Liver (tissue), 9 donors: Measurements from ENCODE around the gene NKX1-1. TPM values are rescaled to one million over a fixed set of nuclear protein-coding genes. Genes with fewer than 3 reads are reported as not detected.

Experiments used
- DNase-seq: peaks from one replicate; pipeline ENCODE4 v3.0.0-alpha.2; 2017; ENCODE audit warnings: low spot score
- H3K27ac ChIP-seq, 2 donors: one replicate each; pipeline ENCODE4 v1.7.0; 2013; ENCODE audit warnings: inconsistent platforms in 2 of 2, low read length in 2 of 2, control low read depth in 1 of 2, low read depth in 1 of 2, mild to moderate bottlenecking in 1 of 2
- H3K27me3 ChIP-seq, 4 donors: one replicate each; pipeline versions ENCODE4 v1.6.1 to v1.7.0; 2013; ENCODE audit warnings: low read length in 3 of 4, inconsistent platforms in 1 of 4, mild to moderate bottlenecking in 1 of 4, moderate library complexity in 1 of 4; ENCODE audit not compliant: control insufficient read depth in 4 of 4, insufficient read depth in 4 of 4
- H3K36me3 ChIP-seq, 4 donors: one replicate each; pipeline versions ENCODE4 v1.6.1 to v1.7.0; 2013; ENCODE audit warnings: low read length in 3 of 4, mild to moderate bottlenecking in 3 of 4, low read depth in 1 of 4, moderate library complexity in 1 of 4; ENCODE audit not compliant: control insufficient read depth in 4 of 4, insufficient read depth in 3 of 4
- H3K4me1 ChIP-seq, 4 donors: one replicate each; pipeline versions ENCODE4 v1.6.1 to v1.7.0; 2013; ENCODE audit warnings: low read length in 3 of 4, mild to moderate bottlenecking in 3 of 4, moderate library complexity in 1 of 4; ENCODE audit not compliant: control insufficient read depth in 4 of 4, insufficient read depth in 4 of 4
- H3K4me3 ChIP-seq, 3 donors: one replicate each; pipeline versions ENCODE4 v1.6.1 to v1.7.0; 2013; ENCODE audit warnings: low read length in 3 of 3, control low read depth in 1 of 3, low read depth in 1 of 3, mild to moderate bottlenecking in 1 of 3
- H3K9ac ChIP-seq, 2 donors: one replicate each; pipeline ENCODE4 v1.7.0; 2013; ENCODE audit warnings: low read length in 2 of 2, mild to moderate bottlenecking in 2 of 2, moderate library complexity in 2 of 2, control low read depth in 1 of 2, low read depth in 1 of 2
- H3K9me3 ChIP-seq, 4 donors: one replicate each; pipeline versions ENCODE4 v1.6.1 to v1.7.0; 2013; ENCODE audit warnings: low read length in 3 of 4; ENCODE audit not compliant: control insufficient read depth in 4 of 4
- EGR1 ChIP-seq, 2 donors: IDR thresholded peaks; 2 replicates each; pipeline ENCODE4 v1.6.1; 2016 to 2018; ENCODE audit warnings: antibody characterized with exemption in 2 of 2, low read depth in 2 of 2
- FOXA1 ChIP-seq: IDR thresholded peaks from 2 replicates; pipeline ENCODE4 v1.6.1; 2016; ENCODE audit warnings: antibody characterized with exemption
- FOXA2 ChIP-seq: IDR thresholded peaks from 2 replicates; pipeline ENCODE4 v1.6.1; 2016; ENCODE audit warnings: antibody characterized with exemption
- GABPA ChIP-seq, 2 donors: IDR thresholded peaks in 1 of 2; conservative IDR thresholded peaks in 1 of 2; 2 replicates each; pipeline ENCODE4 v1.6.1; 2016; ENCODE audit warnings: antibody characterized with exemption in 2 of 2, mild to moderate bottlenecking in 1 of 2, moderate library complexity in 1 of 2
- HNF4A ChIP-seq, 2 donors: conservative IDR thresholded peaks; 2 replicates each; pipeline ENCODE4 v1.6.1; 2016; ENCODE audit warnings: antibody characterized with exemption in 2 of 2, mild to moderate bottlenecking in 2 of 2
- HNF4G ChIP-seq: IDR thresholded peaks from 2 replicates; pipeline ENCODE4 v1.6.1; 2016; ENCODE audit warnings: antibody characterized with exemption
- JUND ChIP-seq, 2 donors: IDR thresholded peaks; 2 replicates each; pipeline ENCODE4 v1.6.1; 2016; ENCODE audit warnings: antibody characterized with exemption in 2 of 2
- NR2F2 ChIP-seq: IDR thresholded peaks from 2 replicates; pipeline ENCODE4 v1.6.1; 2016; ENCODE audit warnings: antibody characterized with exemption
- RAD21 ChIP-seq, 2 donors: IDR thresholded peaks; 2 replicates each; pipeline ENCODE4 v1.6.1; 2016; ENCODE audit warnings: antibody characterized with exemption in 2 of 2, mild to moderate bottlenecking in 2 of 2
- RXRA ChIP-seq, 2 donors: IDR thresholded peaks; 2 replicates each; pipeline ENCODE4 v1.6.1; 2017 to 2018; ENCODE audit warnings: antibody characterized with exemption in 2 of 2, mild to moderate bottlenecking in 1 of 2
- SP1 ChIP-seq: IDR thresholded peaks from 2 replicates; pipeline ENCODE4 v1.6.1; 2018; ENCODE audit warnings: antibody characterized with exemption, mild to moderate bottlenecking
- YY1 ChIP-seq: IDR thresholded peaks from 2 replicates; pipeline ENCODE4 v1.6.1; 2016; ENCODE audit warnings: antibody characterized with exemption, mild to moderate bottlenecking
- WGBS: extraction: QIAGEN DNeasy Blood & Tissue Kit; methylation state at CpG from one replicate; pipeline ENCODE4 v1.1.7; 2013; 5-methylcytosine and 5-hydroxymethylcytosine counted together
- polyA plus RNA-seq, 2 donors: library from polyadenylated mRNA; stranded (reverse) in 1 of 2; unstranded in 1 of 2; fragments of 200-250 nt in 1 of 2; fragments of >200 nt in 1 of 2; fragmentation: Nextera tagmentation in 1 of 2; extraction: Ambion mirVana in 1 of 2; gene quantifications; one replicate each; pipeline versions ENCODE4 v1.2.1 to v1.2.3, GENCODE V29; 2013 to 2015
- total RNA-seq, 2 donors: library from RNA; depleted of rRNA; stranded (reverse); fragments of >200 nt; gene quantifications; one replicate each; pipeline ENCODE4 v1.2.3, GENCODE V29; 2014
- TF ChIP-seq, protein P1 (sequence below): IDR thresholded peaks from 2 replicates; pipeline ENCODE4 v1.6.1; 2016; ENCODE audit warnings: antibody characterized with exemption
- TF ChIP-seq, protein P2 (sequence below): IDR thresholded peaks from 2 replicates; pipeline ENCODE4 v1.6.1; 2016; ENCODE audit warnings: antibody characterized with exemption
- TF ChIP-seq, protein P3 (sequence below): fragments of 150-350 bp; IDR thresholded peaks from 2 replicates; pipeline ENCODE4 v1.5.1; 2017; ENCODE audit warnings: improper control_type of control experiment, low read depth, low read length; ENCODE audit not compliant: missing input control
- TF ChIP-seq, protein P4 (sequence below): IDR thresholded peaks from 2 replicates; pipeline ENCODE4 v1.6.1; 2016; ENCODE audit warnings: antibody characterized with exemption, mild to moderate bottlenecking
- donor health status: healthy.
- donor health status: healthy.
- donor health status: healthy.
- donor health status: healthy.
- donor health status: healthy.

Gene NKX1-1
- total and polyA plus RNA-seq, 4 donors: not detected

DNA sequence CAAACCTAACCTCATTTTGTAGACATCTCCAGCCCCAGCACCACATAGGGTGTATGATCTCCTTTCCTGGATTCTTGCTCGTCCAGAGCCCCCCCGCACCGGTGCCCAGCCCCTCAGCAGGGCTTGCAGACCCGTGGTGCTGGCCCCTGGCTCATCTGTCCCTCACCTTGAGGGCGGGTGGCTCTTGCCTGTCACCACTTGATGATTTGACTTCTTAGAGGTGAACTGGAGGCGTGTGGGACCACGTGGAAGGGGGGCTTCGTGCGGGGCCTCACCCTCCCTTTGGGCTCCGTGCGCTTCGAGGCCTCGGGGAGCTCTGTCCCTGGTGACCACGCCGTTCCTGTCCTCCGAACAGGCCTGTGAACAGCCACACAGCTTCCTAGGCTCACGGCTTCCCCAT lies 43.7 kb downstream of the NKX1-1 start (continued):
- no peak for TF ChIP-seq HNF4G

DNA sequence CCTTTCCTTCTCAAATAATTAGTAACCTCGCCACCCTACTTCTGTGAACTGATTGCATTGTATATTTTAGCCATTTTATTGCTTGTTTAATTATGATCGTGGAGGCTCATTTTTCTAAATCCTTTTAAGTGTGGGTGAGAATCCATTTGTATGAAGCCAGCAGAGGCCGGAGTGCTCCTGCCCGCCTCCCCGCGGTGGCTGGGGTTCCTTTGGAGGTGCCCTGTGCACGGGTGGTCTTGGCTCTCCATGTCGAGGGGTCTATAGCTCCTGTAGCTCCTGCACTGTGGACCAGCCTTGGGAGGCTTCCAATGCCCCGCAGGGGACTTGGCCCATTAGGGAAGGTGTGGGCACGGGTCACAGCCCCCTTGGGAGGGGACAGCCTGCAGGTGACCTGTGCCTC lies 44.2 kb downstream of the NKX1-1 start:
- WGBS: 94% methylated on average over 10 of the region's 10 CpGs
- H3K4me3 ChIP-seq: no peak overlapping the region

DNA sequence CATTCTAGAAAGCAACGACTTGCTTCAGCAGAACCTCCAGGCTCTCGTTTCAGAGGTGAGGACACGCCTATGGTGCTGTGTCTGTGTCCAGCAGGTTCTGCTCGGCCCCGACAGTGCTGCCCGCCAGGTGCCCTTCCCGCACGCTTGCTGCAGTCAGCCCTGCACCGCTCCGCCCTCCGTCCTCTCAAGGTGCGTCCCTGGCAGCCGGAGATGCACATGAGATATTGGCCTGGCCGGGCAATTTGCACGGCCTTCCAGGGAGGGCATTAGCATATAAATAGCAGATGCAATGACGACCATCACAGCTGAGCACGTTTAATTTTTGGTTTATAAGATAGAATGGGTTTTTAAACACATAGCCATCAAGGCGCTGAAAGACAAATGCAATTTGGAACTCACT lies 44.8 kb downstream of the NKX1-1 start:
- no peak overlapping the region for H3K9ac ChIP-seq
- no peak overlapping the region for H3K27ac ChIP-seq
- H3K36me3 ChIP-seq: peaks cover 0 to 19% (median 10%) of the 10 kb centered on the region in 4 donors
- H3K4me1 ChIP-seq: no peaks in the 10 kb centered on the region
- TF ChIP-seq RXRA (IDR thresholded peaks at IDR 0.05) (no peak), FOXA1 (no peak), EGR1 (IDR thresholded peaks at IDR 0.05; ENCODE audit: low read depth in 2 of 2) (no peak), NR2F2 (no peak), JUND (IDR thresholded peaks at IDR 0.05) (no peak), GABPA (IDR thresholded peaks at IDR 0.05 in 1 of 2, conservative IDR thresholded peaks at IDR 0.05 in 1 of 2) (no peak), SP1 (no peak), HNF4A (conservative IDR thresholded peaks at IDR 0.05) (no peak), YY1 (no peak), RAD21 (IDR thresholded peaks at IDR 0.05) (no peak)
- TF ChIP-seq, protein P1, sequence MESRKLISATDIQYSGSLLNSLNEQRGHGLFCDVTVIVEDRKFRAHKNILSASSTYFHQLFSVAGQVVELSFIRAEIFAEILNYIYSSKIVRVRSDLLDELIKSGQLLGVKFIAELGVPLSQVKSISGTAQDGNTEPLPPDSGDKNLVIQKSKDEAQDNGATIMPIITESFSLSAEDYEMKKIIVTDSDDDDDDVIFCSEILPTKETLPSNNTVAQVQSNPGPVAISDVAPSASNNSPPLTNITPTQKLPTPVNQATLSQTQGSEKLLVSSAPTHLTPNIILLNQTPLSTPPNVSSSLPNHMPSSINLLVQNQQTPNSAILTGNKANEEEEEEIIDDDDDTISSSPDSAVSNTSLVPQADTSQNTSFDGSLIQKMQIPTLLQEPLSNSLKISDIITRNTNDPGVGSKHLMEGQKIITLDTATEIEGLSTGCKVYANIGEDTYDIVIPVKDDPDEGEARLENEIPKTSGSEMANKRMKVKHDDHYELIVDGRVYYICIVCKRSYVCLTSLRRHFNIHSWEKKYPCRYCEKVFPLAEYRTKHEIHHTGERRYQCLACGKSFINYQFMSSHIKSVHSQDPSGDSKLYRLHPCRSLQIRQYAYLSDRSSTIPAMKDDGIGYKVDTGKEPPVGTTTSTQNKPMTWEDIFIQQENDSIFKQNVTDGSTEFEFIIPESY: no peak
- TF ChIP-seq, protein P2, sequence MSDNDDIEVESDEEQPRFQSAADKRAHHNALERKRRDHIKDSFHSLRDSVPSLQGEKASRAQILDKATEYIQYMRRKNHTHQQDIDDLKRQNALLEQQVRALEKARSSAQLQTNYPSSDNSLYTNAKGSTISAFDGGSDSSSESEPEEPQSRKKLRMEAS: no peak
- TF ChIP-seq, protein P3, sequence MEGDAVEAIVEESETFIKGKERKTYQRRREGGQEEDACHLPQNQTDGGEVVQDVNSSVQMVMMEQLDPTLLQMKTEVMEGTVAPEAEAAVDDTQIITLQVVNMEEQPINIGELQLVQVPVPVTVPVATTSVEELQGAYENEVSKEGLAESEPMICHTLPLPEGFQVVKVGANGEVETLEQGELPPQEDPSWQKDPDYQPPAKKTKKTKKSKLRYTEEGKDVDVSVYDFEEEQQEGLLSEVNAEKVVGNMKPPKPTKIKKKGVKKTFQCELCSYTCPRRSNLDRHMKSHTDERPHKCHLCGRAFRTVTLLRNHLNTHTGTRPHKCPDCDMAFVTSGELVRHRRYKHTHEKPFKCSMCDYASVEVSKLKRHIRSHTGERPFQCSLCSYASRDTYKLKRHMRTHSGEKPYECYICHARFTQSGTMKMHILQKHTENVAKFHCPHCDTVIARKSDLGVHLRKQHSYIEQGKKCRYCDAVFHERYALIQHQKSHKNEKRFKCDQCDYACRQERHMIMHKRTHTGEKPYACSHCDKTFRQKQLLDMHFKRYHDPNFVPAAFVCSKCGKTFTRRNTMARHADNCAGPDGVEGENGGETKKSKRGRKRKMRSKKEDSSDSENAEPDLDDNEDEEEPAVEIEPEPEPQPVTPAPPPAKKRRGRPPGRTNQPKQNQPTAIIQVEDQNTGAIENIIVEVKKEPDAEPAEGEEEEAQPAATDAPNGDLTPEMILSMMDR: no peak
- TF ChIP-seq, protein P4, sequence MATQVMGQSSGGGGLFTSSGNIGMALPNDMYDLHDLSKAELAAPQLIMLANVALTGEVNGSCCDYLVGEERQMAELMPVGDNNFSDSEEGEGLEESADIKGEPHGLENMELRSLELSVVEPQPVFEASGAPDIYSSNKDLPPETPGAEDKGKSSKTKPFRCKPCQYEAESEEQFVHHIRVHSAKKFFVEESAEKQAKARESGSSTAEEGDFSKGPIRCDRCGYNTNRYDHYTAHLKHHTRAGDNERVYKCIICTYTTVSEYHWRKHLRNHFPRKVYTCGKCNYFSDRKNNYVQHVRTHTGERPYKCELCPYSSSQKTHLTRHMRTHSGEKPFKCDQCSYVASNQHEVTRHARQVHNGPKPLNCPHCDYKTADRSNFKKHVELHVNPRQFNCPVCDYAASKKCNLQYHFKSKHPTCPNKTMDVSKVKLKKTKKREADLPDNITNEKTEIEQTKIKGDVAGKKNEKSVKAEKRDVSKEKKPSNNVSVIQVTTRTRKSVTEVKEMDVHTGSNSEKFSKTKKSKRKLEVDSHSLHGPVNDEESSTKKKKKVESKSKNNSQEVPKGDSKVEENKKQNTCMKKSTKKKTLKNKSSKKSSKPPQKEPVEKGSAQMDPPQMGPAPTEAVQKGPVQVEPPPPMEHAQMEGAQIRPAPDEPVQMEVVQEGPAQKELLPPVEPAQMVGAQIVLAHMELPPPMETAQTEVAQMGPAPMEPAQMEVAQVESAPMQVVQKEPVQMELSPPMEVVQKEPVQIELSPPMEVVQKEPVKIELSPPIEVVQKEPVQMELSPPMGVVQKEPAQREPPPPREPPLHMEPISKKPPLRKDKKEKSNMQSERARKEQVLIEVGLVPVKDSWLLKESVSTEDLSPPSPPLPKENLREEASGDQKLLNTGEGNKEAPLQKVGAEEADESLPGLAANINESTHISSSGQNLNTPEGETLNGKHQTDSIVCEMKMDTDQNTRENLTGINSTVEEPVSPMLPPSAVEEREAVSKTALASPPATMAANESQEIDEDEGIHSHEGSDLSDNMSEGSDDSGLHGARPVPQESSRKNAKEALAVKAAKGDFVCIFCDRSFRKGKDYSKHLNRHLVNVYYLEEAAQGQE: no peak
- no peak overlapping the region for H3K4me3 ChIP-seq
- no peaks in the 10 kb centered on the region for H3K9me3 ChIP-seq
- DNase-seq: no peak
- no peaks in the 10 kb centered on the region for H3K27me3 ChIP-seq
- 93% methylated on average over 18 of the region's 18 CpGs for WGBS

More for the DNA sequence above, 44.2 kb downstream of the NKX1-1 start:
- Histone ChIP-seq H3K4me1 (no peaks in the 10 kb centered on the region), H3K27me3 (no peaks in the 10 kb centered on the region), H3K27ac (no peak overlapping the region), H3K9me3 (no peaks in the 10 kb centered on the region), H3K9ac (no peak overlapping the region), H3K36me3 (peaks cover 0 to 19% (median 8%) of the 10 kb centered on the region in 4 donors)
- DNase-seq: no peak
- TF ChIP-seq FOXA2: no peak
- TF ChIP-seq, protein P1: no peak
- TF ChIP-seq HNF4A (conservative IDR thresholded peaks at IDR 0.05): no peak
